Glomerular endothelial cell (primary cell): Measurements from ENCODE around the gene ASIC1. TPM values are rescaled to one million over a fixed set of nuclear protein-coding genes. Genes with fewer than 3 reads are reported as not detected.

ENCODE experiments used
- DNase-seq: peaks from one replicate; pipeline ENCODE4 v3.0.0-alpha.2; 2011; ENCODE audit warnings: low read depth, low spot score; ENCODE audit errors: extremely low read depth
- total RNA-seq: library from RNA; depleted of rRNA; stranded (reverse); fragments of >200 nt; gene quantifications from 2 replicates; pipeline ENCODE4 v1.2.3, GENCODE V29; 2015

The ASIC1 gene
- total RNA-seq, 1 donor from 2014 or later, result 2.5 TPM

DNA sequence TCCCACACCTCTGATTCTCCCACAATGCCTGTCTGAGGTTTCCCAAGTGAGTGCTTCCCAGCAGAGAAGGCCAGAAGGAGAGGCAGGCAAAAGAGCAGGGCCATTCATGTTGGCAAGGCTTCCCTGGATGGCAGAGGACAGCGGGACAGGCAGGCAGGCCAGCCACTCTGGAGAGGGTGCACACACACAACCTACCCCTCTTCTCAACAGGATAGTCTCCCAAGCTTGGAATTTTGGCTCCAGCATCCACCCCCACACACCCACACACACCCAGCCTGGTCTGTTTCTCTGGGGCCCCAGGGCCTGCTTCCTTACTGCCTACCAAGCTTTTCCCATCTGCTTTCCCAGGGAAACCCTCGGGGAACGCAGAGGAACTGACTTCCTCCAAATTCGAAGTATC, 16.7 kb upstream of the ASIC1 start:
- DNase-seq, result no peak

DNA sequence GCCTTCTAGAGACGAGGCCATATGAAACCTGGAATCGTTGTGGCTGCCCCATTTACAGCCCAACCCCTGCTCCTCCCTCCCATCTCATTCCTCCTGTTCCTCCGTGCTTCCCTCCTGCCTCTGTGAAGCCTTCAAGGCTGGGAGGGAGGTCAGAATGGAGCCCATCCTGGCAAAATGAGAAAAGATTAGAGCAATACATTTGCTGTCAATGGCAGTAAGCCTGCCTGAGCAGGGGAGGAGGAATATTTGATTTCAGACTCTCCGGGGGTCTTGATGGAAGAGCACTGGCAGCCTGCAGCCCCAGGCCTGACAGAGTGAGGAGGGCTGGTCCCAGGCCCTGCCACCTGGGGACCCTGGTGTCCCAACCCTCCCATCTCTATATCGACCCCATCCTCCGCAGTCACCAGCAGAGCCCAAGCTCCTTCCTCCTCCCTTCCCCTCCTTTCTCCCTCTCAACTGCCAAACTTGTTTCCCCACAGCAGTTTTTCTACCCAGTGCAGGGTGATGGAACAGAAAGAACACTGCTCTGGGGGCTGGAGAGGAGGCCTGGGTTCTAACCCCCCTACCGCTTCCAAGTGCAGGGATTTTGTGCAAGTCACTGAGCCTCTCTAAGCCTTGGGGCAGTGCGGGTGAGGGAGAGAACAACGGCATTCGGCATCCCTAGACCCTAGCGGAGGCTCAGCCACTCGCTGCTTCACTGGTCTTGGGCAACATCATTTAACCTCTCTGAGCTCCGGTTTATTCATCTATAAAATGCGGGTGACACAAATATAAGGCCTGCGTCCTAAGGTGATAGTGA, 16.1 kb upstream of the ASIC1 start:
- no peak for DNase-seq

DNA sequence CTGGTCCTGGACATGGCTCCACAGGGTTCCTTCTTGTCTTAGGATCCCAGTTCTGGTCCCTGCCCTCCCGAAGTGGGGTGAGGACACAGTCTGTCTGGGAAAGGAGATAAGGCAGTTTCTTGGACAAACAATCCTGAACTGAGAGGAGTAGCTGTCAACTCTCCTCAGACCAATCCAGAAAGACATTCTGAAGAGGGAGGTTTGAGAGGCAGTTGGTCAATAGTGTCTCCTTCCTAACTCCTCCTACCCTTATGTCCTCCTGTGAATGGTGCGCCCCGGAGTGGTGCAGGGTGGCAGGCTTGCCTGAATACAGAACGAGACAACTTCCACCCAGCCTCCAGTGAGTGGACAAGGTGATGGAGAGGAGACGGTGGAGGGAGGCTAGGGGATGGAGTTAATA, 15.4 kb upstream of the ASIC1 start:
- DNase-seq, result no peak

DNA sequence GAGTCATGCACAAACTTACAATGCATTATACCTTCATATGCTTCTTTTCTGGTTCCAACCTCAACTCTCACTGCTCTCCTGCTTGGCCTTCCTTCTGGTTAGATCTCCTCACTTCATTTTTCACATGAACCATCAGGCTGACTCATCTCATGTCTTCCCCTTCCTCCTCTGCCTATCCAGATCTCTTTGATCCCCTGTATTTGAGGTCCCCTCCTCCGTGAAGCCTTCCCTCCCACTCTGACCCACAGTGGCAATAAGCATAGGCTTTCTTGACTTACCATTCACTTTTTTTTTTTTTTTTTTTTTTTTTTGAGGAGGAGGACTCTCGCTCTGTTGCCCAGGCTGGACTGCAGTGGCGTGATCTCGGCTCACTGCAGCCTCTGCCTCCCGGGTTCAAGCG, 14.7 kb upstream of the ASIC1 start:
- no peak for DNase-seq

DNA sequence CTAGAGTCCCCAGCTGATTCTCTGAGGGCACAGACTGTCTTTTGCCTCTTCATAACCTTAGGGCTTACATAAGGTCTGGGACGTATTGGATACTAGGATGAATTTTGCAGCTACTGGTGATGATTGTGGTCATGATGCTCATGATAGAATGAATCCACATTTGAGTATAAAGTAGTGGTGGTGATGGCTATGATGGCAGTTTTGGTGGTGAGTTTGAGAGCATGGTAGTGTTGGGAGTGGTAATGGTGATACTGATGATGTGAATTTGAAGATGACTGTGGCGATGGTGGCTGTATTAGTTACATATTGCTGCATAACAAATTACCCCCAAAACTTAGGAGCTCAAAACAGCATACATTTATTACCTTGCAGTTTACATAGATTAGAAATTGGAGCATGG, 14.1 kb upstream of the ASIC1 start:
- DNase-seq, result no peak

DNA sequence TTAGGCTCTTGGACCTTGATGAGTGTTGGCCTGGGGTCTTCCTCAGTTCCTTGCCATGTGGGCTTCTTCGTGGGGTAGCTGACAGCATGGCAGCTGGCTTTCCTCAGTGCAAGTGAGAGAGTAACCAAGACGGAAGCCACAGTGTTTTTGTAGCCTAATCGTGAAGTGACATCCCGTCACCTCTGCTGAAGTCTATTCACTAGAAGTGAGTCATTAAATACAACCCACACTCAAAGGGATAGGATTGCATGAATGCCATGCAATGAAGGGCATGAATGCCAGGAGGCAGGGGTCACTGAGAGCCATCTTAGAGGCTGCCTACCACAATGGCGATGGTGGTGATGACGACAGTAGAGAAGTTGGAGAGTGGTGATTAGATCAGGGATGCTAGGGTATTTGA, 13.5 kb upstream of the ASIC1 start:
- DNase-seq, result no peak

DNA sequence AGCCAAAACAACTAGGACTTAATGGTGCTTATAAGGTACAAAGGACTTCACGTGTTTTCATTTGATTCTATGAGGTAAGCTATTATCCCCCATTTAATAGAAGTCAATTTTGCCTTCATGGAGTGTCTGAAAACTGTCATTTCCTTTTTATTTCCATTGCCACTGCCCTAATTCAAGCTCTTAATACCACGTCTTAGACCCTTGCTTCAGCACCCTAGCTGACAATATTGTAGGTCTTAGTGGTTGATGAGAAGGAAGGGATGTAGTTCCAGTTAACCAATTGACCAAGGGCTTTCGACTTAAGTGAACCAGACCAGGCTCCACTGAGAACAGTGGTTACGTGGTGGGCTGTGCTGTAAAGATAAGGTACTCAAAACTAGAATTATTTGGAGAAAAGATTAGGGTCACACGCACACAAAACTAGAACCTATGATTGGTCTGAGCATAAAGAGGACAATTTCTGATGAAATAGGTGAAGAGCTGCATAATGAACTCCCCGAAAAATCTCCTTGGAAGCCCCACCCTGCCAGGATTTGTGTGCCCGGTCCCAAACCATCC, 9.6 kb upstream of the ASIC1 start:
- no peak for DNase-seq

DNA sequence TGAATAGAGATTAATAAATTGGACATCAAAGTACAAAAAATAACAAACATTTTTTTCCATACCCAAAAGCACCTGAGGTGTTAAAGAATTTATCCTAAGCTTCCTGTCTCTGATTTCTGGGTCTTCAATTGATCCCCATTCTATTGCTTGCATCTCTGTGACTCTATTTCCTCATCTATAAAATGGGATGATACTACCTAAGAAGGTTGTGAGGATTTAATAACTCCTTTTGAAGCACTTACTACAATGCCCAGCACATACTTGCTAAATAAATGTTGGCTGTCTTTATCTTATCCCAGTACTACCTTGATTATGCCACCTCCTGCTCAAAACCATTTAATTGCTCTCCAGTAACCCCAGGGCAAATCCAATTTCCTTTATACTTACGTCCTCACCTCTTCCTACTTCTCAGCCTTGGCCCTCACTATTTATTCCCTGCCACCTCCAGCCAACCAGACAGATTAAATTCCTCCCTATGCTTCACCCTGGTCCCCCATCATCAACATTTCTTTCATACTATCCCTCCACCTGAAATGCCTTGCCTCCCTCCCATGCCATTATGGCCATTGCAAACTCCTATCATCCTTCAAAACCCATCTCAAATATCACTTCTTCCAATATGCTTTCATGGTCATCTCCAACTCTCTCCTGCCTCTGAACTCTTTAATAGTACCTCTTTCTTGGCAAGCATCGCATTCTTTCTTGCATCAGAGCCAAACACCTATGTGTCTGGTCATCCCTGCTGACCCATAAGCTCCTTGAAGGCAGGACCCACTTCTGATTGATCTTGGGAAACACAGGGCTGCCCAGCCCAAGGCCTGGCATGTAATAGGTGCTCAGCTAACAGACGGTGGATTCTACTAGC, 7.9 kb upstream of the ASIC1 start:
- no peak for DNase-seq

DNA sequence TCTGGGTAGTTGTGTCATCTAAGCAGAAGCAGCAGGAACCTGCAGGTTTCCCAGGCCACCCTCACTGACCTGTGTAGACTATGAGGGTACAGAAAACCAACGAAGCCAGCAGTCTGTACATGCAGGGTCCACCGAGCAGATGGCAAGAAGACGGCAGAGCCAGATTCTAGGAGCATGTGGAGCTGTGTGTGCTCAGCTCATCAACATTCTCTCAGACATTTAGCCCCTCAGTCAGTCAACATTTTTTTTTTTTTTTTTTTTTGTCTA, 7.3 kb upstream of the ASIC1 start:
- DNase-seq, result no peak

DNA sequence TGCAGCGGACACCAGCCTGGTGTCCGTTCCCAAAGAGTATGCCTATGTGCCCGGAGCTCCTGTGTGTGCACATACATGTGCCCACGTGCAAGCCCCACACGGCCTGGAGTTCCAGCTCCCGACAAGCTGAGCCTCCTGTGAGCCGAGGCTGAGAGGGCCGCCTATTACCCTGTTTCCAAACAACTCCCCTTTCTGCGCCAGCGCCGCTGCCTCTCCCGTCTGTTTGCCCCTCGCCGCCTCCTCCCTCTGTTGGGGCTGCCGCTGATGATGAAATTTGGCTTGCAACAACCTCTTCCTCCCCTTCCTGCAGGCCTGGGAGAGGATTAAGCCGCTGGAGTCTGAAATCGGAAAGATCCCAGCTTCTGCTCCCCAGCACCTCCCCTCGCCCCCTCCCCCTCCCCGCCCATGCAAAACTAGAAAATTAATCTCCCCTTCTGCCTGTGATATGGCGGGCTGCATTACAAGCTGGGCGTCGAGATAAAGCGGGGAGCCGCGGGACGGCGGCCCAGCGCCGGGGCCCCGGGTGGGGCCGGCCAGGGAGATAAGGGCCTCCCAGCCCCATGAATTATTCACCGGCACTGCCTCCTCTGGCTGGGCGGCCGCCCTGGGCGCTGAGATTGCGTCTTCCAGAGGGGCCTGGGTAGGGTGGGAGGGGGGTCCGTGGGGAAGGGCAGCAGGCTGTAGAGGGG, 6.8 kb upstream of the ASIC1 start:
- DNase-seq, result no peak

DNA sequence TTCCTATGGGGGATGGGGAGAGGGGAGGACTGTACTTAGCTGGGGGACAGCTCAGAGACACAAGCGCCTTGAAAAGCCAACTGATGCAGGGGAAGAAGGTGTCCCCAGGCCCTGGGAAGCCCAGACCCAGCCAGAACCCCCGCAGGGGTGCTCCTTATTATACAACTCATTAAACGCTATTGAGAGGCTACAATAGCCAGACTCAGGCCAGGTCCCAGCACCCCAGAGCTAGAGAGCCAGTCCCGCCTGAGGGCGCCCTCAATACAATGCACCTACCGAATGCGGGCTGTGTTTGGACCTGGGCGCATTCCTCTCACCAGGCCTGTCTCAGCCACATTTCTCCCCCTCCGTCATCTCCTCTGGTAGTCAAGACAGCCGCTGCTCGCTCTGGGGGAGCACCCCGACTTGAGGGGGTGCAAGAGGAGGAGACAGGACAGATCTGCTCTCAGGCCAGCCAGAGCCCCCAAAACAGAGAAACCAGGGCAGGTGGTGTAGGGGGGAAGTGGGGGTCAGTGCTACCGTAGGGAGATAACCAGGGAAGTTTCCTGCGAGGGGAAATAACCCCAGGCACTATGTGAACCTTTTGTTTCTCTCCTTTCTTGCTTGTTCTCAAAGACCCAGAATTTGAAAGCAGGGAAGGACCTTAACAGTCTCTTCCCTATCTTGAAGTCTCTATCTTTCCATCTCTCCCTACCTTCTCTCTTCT, 6.1 kb upstream of the ASIC1 start:
- DNase-seq, result no peak

DNA sequence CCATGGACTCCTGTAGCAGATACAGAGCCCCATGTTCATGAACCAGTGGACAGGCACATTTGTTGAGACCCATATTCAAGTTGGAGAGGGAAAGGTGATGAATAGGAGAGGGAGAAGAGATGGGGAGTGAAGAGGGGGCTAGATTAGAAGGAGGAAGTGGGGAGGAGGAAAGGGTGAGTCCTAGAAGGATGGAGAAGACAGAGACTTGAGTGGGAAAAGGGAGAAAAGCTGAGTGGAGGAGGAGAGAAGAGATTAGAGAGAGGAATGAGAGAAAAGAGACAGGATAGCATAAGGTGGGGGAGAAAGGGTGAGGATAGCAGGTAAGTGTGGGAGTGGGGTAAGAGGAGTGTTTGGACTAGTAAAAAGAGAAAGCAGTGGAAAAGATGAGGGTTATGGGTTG, 4.9 kb upstream of the ASIC1 start:
- DNase-seq, result no peak

DNA sequence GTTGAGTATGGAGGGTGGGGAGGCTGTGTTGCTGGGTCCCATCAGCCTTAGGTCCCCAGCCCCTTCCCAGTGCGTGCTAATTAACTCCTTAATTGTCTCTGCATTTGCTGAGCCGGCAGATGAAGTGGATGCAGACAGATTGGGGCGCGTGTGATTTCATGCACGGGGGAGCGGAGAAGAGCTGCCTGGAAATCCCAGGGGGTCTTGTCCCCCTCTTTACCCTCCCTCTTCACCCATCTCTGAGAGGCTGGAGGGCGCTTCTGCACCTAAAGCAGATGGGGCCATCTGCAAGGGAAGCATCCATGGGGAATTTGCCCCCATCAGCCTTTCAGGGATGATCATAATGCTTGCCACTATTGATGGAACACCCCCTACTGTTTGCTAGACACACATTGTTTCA, 4.4 kb upstream of the ASIC1 start:
- DNase-seq, result no peak

DNA sequence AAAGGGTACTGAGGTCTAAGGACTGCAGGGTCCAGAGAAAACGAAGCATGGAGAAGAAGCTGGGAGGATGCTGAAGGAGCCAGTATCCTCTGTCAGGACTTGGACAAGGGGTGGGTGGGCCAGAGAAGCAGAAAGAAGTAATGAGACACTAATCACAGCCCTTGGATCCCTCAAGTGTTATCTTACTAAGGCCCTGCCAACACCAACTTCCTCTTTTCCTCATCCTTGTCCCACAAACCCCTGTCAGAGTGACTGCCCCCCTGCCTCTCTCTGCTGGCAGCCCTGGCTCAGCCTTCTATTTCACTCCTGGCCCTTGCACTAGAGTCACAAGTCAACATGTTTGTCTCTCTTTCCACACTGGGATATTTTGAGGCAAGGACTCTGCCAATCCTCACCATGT, 3.8 kb upstream of the ASIC1 start:
- no peak for DNase-seq

DNA sequence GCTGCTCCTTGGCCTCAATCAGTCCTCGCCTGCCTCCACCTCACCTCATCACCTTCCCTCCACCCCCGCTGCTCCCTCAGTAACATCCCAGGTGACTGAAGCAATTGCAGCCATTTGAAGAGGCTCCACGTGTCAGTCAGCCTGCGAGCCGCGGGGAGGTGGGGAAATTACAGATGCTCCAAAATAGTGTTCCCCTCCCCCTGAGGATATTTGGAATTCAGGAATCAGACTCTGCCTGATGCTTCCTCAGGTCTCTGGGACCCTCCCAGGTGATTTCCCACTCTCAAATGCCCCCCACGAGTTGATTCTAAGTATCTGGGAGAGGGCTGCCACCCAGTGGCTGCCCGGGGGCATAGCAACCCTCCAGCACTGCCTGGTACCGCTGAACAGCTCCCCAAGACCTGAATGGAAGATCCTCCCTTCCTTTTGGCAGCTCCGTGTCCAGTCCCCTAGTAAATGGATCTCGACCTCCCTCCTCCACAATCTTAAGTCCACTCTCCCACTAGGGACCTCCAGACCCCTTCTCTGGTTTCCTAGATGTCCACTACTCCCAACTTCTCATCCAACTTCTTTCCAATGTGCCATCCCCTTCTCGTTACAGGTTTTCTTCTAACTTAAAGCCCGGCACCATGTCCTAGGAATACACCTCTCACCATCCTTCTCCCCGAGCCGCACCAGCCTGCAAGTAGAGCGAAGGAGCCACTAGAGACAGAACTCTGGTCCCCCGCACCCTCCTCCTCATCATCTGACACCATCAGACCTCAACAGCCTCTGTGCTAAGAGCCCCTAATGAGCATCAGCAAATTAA, 1.4 kb upstream of the ASIC1 start:
- no peak for DNase-seq

DNA sequence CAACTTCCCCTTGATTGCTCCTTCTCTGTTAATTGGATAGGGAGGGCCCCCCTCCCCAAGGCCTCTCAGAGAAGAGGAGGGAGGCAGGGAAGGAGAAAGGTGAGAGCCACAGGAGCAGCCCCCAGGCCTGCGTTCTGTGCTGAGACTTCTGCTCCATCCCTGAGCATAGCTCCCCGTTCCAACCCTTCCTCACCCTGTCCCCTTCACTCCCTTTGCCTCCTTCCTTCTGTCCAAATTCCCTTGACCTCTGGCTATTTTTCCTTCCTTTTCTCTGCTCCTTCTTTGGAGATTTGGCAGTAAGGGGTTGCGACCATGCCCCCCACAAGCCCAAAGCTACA, 788 bp upstream of the ASIC1 start:
- DNase-seq, result no peak

DNA sequence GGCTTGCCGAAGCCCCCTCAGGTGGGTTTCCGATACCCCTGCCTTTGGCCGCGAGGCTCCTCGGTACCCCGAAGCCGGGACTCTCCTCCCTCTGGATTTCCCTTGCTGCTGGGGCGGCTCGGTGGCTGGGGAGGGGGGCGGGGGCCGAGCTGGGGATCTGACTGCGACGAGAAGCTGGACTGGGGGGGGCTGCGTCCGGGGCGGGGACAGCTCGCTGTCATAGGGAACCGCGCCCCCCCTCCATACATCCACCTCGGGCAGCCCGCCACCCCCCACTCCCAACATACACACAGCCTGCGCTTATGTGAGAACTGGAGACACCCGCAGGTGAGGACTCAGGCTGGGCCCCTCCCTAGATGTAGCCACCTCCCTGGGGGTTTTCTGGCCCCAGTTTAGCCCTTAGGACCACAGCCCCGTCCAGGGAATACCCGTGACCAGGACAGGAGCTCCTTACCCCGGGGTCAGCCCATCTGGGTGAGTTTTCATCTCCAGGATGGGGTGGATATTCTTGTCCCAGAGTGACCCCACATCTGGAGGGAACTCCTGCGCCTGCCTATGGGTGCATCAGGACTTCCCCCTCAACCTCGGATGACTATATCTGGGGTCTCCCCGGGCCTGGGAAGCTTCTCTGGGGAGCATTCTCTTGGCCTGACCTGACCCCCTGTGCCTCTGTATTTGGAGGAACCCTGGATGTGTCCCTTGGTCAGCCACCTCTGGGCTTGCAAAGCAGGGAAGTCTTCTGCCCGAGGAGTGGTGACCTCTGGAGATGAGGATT, 687 bp downstream of the ASIC1 start:
- DNase-seq, result no peak

DNA sequence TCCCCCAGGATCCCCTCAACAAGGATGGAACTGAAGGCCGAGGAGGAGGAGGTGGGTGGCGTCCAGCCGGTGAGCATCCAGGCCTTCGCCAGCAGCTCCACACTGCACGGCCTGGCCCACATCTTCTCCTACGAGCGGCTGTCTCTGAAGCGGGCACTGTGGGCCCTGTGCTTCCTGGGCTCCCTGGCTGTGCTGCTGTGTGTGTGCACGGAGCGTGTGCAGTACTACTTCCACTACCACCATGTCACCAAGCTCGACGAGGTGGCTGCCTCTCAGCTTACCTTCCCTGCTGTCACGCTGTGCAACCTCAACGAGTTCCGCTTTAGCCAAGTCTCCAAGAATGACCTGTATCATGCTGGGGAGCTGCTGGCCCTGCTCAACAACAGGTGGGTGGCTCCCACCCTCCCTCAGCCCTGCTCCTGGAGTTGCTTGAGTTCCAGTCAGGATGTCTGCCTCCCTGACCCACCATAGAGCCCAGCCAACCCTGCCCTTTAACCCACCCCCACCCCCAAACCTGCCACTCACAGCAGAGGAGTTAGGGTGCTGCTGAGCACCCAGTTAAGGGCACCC, 1.4 kb downstream of the ASIC1 start:
- no peak for DNase-seq

DNA sequence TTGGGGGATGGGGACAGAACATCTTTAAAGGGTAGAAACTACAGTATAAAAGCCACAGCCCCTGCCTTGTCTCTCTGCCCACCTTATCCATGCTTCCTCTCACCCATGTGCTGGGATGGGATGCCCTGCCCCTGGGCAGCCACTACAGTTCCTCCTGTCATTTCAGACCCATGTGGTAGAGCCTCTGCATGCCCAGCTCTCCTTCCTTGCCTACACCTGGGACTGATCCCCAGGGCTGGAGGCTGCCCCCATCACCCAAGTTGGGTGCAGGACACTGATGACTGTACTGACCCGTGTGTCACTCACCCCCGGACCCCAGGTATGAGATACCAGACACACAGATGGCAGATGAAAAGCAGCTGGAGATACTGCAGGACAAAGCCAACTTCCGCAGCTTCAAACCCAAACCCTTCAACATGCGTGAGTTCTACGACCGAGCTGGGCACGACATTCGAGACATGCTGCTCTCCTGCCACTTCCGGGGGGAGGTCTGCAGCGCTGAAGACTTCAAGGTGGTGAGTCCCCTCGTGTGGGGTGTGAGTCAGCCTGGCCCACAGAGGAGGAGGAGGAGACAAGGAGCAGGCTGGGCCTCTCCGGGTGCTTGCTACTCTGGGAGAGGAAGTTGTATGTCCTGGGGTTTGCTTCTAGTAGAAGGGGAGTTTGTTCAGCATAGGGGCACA, 2.2 kb downstream of the ASIC1 start:
- DNase-seq, result no peak
